ENCODE measurements around the gene TTC6. TPM values are rescaled to one million over a fixed set of nuclear protein-coding genes. Genes with fewer than 3 reads are reported as not detected.

Gene TTC6
- total RNA-seq, 1 donor from 2014 or later: 0.44 TPM

GRCh38 chr14:37642125-37642524, 46.7 kb downstream of the TTC6 start:
- no peaks in the 10 kb centered on the region for H3K36me3 Mint-ChIP-seq (ENCODE audit: unreplicated experiment)
- H3K9me3 Mint-ChIP-seq (ENCODE audit: unreplicated experiment): no peaks in the 10 kb centered on the region
- H3K4me3 Mint-ChIP-seq (ENCODE audit: unreplicated experiment): no peak overlapping the region
- TF ChIP-seq, protein P1, sequence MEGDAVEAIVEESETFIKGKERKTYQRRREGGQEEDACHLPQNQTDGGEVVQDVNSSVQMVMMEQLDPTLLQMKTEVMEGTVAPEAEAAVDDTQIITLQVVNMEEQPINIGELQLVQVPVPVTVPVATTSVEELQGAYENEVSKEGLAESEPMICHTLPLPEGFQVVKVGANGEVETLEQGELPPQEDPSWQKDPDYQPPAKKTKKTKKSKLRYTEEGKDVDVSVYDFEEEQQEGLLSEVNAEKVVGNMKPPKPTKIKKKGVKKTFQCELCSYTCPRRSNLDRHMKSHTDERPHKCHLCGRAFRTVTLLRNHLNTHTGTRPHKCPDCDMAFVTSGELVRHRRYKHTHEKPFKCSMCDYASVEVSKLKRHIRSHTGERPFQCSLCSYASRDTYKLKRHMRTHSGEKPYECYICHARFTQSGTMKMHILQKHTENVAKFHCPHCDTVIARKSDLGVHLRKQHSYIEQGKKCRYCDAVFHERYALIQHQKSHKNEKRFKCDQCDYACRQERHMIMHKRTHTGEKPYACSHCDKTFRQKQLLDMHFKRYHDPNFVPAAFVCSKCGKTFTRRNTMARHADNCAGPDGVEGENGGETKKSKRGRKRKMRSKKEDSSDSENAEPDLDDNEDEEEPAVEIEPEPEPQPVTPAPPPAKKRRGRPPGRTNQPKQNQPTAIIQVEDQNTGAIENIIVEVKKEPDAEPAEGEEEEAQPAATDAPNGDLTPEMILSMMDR (IDR thresholded peaks at IDR 0.05; ENCODE audit: partially characterized antibody, unreplicated experiment): no peak
- no peaks in the 10 kb centered on the region for H3K4me1 Mint-ChIP-seq (ENCODE audit: low read depth, unreplicated experiment)
- H3K27me3 Mint-ChIP-seq (ENCODE audit: unreplicated experiment): no peaks in the 10 kb centered on the region
- DNase-seq: no peak
- H3K27ac Mint-ChIP-seq (ENCODE audit: unreplicated experiment): no peak overlapping the region

DNA sequence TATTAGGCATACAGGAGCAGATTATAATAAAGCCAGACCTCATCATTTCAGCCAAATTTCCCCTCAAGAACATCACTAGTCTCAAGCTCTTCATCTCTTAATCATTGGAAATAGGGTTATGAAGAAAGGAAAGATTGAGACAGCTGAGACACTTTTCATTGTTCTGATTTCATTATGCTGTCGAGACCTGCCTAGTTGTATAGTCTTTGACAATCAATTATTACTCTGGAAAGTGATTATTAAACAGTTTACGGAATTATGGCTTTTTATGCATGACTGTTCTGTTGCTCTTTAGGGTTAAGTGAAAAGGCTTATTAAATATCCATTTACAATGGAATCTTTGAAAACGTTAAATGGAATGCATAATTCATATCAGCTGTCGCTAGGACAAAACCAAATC, 48.3 kb downstream of the TTC6 start:
- no peaks in the 10 kb centered on the region for H3K27me3 Mint-ChIP-seq (ENCODE audit: unreplicated experiment)
- no peak overlapping the region for H3K27ac Mint-ChIP-seq (ENCODE audit: unreplicated experiment)
- H3K36me3 Mint-ChIP-seq (ENCODE audit: unreplicated experiment): no peaks in the 10 kb centered on the region
- no peak for DNase-seq
- no peak overlapping the region for H3K4me3 Mint-ChIP-seq (ENCODE audit: unreplicated experiment)
- H3K4me1 Mint-ChIP-seq (ENCODE audit: low read depth, unreplicated experiment): no peaks in the 10 kb centered on the region
- no peaks in the 10 kb centered on the region for H3K9me3 Mint-ChIP-seq (ENCODE audit: unreplicated experiment)
- TF ChIP-seq, protein P1 (IDR thresholded peaks at IDR 0.05; ENCODE audit: partially characterized antibody, unreplicated experiment): no peak

Other genes starting within 250 kb of the TTC6 start
- gene FOXA1, start 380 bp upstream of the TTC6 start, total RNA-seq (ENCODE audit: unreplicated experiment): not detected

All from glutamatergic neuron (in vitro differentiated cells).